ENCODE measurements around the gene PDE8A. TPM values are rescaled to one million over a fixed set of nuclear protein-coding genes. Genes with fewer than 3 reads are reported as not detected.

The PDE8A gene
- total and polyA plus RNA-seq, 2 experiments from 2014 or later, result 15.3 to 26.0 TPM

- no peaks in the 10 kb centered on the region for H3K79me2 ChIP-seq
- DNase-seq (ENCODE audit: low spot score), result no peak
- no peak overlapping the region for H2AFZ ChIP-seq
- no peaks in the 10 kb centered on the region for H3K36me3 ChIP-seq (replicated peaks; ENCODE audit: insufficient read depth, low read depth)
- TF ChIP-seq EZH2 (IDR thresholded peaks at IDR 0.05; ENCODE audit: borderline replicate concordance), result no peak
- no peak for TF ChIP-seq EZH2phosphoT487 (IDR thresholded peaks at IDR 0.05; ENCODE audit: low read depth, severe bottlenecking, unreplicated experiment)
- TF ChIP-seq CTCF (IDR thresholded peaks at IDR 0.05; ENCODE audit: poor library complexity), result no peak
- H3K9me2 ChIP-seq (replicated peaks; ENCODE audit: insufficient read depth), result no peaks in the 10 kb centered on the region
- H3K27ac ChIP-seq, result no peak overlapping the region
- H3K4me3 ChIP-seq, result no peak overlapping the region
- H4K20me1 ChIP-seq (ENCODE audit: insufficient read depth, poor library complexity, severe bottlenecking), result no peaks in the 10 kb centered on the region
- no peaks in the 10 kb centered on the region for H3K4me1 ChIP-seq (ENCODE audit: insufficient read depth)
- H3K27me3 ChIP-seq, result no peaks in the 10 kb centered on the region
- H3K4me2 ChIP-seq, result no peak overlapping the region
- no peaks in the 10 kb centered on the region for H3K9me3 ChIP-seq (ENCODE audit: low read depth)
- 77% methylated on average over 3 of the region's 3 CpGs for WGBS (ENCODE audit: low lambda C conversion rate, missing lambda C conversion rate)
Observed at GRCh38 chr15:85129881-85130280, 148.2 kb downstream of the PDE8A start.

- Histone ChIP-seq H3K9me3 (ENCODE audit: low read depth) (no peaks in the 10 kb centered on the region), H3K4me1 (ENCODE audit: insufficient read depth) (no peaks in the 10 kb centered on the region), H3K4me3 (no peak overlapping the region), H3K27me3 (no peaks in the 10 kb centered on the region), H4K20me1 (ENCODE audit: insufficient read depth, poor library complexity, severe bottlenecking) (no peaks in the 10 kb centered on the region), H2AFZ (no peak overlapping the region), H3K79me2 (no peaks in the 10 kb centered on the region), H3K4me2 (no peak overlapping the region), H3K27ac (no peak overlapping the region), H3K9me2 (replicated peaks; ENCODE audit: insufficient read depth) (no peaks in the 10 kb centered on the region), H3K36me3 (replicated peaks; ENCODE audit: insufficient read depth, low read depth) (no peaks in the 10 kb centered on the region)
- WGBS (ENCODE audit: low lambda C conversion rate, missing lambda C conversion rate), result 100% methylated on average over 1 of the region's 1 CpG
- no peak for DNase-seq (ENCODE audit: low spot score)
- no peak for TF ChIP-seq EZH2 (IDR thresholded peaks at IDR 0.05; ENCODE audit: borderline replicate concordance)
- TF ChIP-seq CTCF (IDR thresholded peaks at IDR 0.05; ENCODE audit: poor library complexity), result no peak
- no peak for TF ChIP-seq EZH2phosphoT487 (IDR thresholded peaks at IDR 0.05; ENCODE audit: low read depth, severe bottlenecking, unreplicated experiment)
Observed at GRCh38 chr15:85131915-85132314, 150.3 kb downstream of the PDE8A start.

GRCh38 chr15:85133709-85134108 is 152.1 kb downstream of the PDE8A start:
- Histone ChIP-seq H2AFZ (no peak overlapping the region), H3K4me3 (no peak overlapping the region), H3K27ac (no peak overlapping the region), H3K9me2 (replicated peaks; ENCODE audit: insufficient read depth) (no peaks in the 10 kb centered on the region), H3K4me1 (ENCODE audit: insufficient read depth) (peaks cover 2% of the 10 kb centered on the region), H4K20me1 (ENCODE audit: insufficient read depth, poor library complexity, severe bottlenecking) (no peaks in the 10 kb centered on the region), H3K36me3 (replicated peaks; ENCODE audit: insufficient read depth, low read depth) (no peaks in the 10 kb centered on the region), H3K9me3 (ENCODE audit: low read depth) (no peaks in the 10 kb centered on the region), H3K27me3 (no peaks in the 10 kb centered on the region), H3K79me2 (no peaks in the 10 kb centered on the region), H3K4me2 (no peak overlapping the region)
- TF ChIP-seq CTCF (IDR thresholded peaks at IDR 0.05; ENCODE audit: poor library complexity) (no peak), EZH2phosphoT487 (IDR thresholded peaks at IDR 0.05; ENCODE audit: low read depth, severe bottlenecking, unreplicated experiment) (no peak), EZH2 (IDR thresholded peaks at IDR 0.05; ENCODE audit: borderline replicate concordance) (no peak)
- no peak for DNase-seq (ENCODE audit: low spot score)
- 97% methylated on average over 3 of the region's 3 CpGs for WGBS (ENCODE audit: low lambda C conversion rate, missing lambda C conversion rate)
